HG03108 (cell line): ENCODE results near the gene CBLN3.

Experiments used
- ATAC-seq: cut with Tn5 transposase; IDR thresholded peaks from one replicate; pipeline ENCODE4 v1.9.1; 2021; ENCODE audit warnings: moderate library complexity; ENCODE audit not compliant: unreplicated experiment

CBLN3 gene

GRCh38 chr14:24439830-24440605 is 10.6 kb upstream of the CBLN3 start:
- no peak for ATAC-seq

DNA sequence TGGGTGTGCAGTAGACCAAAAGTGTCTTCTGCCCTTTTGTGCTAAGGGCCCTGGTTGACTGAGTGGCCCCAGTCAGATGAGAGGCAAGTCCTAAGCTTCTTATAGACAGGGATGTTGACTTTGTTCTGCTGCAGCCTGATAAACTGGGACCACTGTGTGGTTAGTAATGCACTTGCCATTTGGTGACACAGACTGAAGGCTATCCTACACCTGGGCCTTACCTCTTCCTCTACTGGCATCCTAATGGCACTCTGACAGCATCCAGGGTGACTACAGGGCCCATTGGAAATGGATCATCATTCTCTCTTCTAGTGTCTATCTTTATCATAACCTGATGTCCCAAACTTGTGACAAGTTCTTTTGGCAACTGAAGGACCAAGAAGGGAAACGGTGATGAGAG is 9.8 kb upstream of the CBLN3 start:
- no peak for ATAC-seq

- ATAC-seq, result no peak
Observed at GRCh38 chr14:24438223-24439097, 9.0 kb upstream of the CBLN3 start.

DNA sequence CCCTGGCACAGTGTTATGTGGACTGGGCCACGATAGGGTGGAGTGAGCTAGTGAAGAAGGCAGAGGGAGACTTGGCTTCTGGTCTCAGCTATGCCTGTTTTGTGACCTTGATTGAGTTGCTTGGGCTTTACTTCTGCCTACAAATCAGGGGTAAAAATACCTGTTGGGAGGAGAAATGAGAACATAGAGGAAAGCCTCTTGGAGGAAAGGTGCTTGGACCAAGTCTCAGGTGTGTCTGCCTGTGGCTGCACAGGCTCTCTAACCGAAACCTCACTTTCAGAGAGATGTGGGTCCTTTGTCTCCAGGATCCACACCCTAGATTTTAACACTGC is 8.2 kb upstream of the CBLN3 start:
- no peak for ATAC-seq

DNA sequence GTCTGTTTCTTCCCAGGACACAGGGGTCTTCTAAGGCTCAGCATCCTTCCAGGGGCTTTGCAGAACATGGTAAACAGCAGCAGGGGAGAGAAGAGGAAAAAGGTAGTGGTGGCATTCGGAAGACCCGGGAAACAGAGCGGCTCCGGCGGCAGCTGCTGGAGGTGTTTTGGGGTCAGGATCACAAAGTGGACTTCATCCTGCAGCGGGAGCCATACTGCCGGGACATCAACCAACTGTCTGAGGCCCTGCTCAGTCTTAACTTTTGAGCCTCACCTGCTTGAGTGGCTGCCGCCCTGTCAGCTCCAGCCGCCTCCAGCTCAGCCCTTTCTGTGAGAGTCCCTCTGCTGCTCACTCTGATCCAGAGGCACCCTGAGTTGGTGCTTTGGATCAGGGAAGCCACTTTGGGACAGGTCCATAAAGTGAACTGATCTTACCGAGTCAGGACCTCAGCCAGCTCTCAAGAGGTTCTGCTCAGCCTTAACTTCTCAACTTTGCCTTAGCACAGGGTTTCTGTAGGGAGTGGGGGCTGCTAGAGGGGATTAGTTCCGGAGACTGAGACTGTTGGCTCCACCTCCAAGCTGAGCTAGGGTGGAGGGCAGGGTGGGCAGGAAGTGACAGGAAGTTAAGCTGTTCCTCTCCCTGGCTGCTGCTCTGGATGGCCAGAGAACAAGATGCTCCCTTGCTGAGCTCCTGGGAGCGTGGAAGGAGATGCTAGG is 7.7 kb upstream of the CBLN3 start:
- no peak for ATAC-seq

DNA sequence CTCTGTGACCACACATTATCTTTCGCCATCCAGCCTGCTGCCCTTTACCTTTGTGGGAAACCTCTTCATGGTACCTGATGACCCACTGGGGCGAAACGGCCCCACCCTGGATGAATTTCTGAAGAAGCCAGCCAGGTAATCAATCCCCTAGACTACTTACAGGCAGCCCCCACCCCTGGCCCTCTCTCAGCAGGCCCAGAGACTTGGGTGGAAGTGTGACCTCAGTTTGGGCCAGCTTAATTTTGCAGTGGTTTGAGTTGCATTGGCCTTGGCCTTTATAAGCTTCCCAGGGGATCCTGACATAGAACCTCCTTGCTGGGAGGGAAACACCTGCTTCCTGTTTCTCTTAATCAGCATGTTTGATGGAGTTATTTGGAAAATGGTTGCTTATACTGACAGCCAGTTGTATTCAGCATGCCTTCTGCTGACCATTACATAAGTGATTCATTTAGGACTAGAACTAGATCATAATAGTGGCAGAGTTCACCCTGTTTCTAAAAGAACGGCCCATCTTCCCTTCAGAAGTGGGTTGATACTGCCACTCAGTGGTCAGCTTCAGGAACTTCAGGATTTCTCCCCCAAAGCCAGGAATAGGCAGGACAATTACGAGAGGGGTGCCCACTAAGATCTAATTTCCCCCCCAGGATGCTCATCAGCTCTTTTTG is 7.0 kb upstream of the CBLN3 start:
- ATAC-seq, result no peak

- ATAC-seq, result no peak
Observed at GRCh38 chr14:24435998-24436354, 6.5 kb upstream of the CBLN3 start.

DNA sequence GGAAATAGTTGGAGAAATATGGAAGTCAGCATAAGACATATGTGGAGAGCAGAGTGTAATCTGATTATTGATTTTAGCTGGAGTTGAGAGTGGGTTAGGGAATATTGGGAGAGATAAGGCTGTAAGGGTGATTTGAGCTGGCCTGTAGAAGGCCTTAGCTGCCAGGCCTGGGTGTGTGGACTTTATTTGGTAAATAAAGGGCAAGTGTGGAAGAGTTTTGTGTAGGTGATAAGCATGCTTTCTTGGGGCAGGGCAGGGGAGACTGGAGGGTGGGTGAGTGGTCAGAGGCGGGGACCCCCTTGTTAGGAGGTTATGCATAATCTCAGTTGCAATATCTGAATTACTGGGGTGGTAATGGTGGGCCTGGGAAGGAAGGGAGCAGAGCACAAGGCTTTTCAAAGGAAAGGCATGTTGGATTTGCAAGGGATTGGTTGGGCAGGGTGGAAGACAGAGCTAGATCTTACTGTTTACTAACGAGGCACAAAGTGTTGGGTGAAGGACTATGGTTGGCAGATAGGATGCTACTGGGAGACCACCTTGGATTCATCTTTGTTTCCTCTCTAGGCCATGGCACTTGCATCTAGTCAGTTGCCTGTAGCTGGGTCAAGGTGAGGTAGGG is 5.8 kb upstream of the CBLN3 start:
- ATAC-seq, result no peak

DNA sequence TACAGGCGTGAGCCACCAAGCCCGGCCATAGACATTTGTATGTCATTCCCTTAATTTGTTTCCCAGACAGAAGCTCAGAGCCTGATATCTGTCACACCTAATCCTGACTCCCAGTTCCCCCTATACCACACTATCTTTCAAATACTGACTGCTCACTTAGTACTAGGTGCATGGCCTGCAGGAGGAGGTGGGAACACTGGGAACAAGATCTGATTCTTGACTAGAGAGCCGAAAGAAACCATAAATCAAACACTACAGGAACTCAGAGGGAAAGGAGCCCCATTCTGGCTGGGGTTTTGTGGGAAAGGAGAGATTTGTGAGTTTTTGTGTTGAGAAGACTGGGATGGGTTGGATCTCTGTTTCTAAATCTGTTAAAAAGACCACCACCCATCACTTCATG is 5.2 kb upstream of the CBLN3 start:
- ATAC-seq, result no peak

DNA sequence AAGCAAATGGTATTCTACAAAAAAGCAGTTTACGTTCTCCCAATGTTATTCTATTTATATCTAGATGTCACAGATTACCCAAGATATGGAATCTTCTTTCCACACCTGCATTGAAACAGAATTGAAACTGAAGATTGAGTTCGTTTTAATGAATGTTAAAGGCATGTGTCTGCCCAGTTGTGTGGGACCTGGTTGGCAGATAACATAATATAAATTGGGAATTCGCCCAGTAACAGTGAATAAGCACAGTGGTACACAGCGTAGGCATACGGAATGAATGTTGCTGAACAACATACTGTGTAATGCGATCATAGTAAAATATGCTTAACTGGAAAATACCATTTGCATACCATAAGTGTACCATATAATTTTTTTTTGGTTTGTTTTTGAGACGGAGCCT is 4.6 kb upstream of the CBLN3 start:
- ATAC-seq, result no peak

GRCh38 chr14:24432259-24433131 is 3.0 kb upstream of the CBLN3 start:
- no peak for ATAC-seq

DNA sequence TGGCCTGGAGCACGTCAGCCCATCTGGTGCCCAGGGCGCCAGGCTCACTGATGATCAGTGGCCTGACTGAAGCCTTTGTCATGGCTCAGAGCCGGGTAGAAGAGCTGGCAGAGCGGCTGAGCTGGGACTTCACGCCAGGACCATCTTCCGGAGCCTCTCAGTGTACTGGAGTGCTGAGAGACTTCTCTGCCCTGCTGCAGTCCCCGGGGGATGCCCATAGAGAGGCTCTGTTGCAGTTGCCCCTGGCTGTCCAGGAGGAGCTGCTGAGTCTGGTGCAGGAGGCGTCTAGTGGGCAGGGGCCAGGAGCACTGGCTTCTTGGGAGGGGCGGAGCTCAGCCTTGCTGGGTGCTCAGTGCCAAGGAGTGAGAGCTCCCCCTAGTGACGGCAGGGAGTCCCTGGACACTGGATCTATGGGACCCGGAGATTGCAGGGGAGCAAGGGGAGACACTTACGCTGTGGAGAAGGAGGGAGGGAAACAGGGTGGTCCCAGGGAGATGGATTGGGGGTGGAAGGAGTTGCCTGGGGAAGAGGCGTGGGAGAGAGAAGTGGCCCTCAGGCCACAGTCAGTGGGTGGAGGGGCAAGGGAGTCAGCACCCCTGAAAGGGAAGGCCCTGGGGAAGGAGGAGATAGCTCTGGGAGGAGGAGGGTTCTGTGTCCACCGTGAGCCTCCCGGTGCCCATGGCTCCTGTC is 2.2 kb upstream of the CBLN3 start:
- ATAC-seq, result peak; percentile 38

DNA sequence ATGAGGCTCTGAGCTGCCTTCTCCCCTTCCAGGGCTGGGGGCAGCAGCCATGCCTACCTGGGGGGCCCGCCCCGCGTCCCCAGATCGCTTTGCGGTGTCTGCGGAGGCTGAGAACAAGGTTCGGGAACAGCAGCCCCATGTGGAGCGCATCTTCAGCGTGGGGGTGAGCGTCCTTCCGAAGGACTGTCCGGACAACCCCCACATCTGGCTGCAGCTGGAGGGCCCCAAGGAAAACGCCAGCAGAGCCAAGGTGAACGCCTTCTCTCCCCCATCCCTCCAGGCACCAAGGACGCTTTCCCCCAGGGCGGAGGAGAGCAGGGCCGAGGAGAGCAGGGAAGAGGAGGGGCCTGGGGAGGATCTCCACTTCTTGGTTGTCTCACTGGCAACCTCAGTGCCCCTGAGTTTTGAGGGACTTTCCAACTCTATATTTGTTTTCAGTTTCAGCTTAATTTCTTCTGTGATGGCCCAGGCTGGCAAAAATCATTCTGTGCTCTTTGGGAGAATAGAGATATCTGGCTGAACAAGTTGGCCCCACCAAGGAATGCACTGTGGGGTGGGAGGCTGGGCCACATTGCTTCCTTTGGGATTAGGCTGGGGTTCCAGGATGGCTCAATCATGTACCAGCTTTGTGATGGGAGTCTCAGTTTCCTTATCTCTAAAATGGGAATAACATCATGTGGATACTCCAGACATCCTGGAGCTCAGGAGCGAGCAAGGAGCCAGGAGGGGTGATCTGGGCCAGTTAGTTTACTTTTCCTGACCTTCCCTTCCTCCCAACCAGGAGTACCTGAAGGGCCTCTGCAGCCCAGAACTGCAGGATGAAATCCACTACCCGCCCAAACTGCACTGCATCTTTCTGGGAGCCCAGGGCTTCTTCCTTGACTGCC is 1.5 kb upstream of the CBLN3 start:
- ATAC-seq, result peak; percentile 31

- peak; percentile 57 for ATAC-seq
Observed at GRCh38 chr14:24430143-24430681, 744 bp upstream of the CBLN3 start.

DNA sequence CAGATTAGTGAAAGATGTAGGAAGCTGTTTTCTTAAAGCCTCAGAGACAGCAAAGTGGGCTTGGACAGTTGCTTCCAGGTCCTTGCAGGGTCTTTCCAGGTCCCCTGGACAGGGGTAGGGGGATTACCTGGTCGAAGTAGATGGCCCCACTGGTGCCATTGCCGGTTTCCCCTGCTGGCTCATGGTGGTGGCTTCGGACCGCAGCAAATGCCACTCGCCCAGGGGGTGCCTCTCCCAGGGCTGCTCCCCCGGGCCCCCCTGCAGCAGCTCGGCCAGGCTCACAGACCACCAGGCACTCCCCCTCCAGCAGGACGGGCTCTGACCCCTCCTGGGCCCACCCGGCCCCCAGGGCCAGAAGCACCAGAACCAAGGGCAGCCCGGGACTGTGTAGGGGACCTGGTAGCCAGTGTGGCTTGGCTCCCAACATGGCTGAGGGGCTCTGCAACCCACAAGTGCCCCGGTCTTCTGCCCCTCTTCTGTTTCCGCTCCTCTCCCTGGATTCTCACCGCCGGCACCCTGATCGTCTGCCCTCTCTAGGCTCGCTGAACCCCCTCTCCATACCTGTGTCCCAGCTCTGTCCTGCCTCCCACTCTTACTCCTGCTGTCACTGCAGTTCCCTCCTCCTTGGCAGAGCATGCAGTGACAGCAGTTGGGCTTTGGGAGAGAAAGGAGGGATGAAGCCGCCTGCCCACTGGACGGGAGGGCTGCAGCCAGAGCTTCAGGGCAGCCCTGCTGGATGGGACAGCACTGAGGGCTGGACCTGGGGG is 657 bp downstream of the CBLN3 start:
- no peak for ATAC-seq

- ATAC-seq, result no peak
Observed at GRCh38 chr14:24427537-24428508, 1.6 kb downstream of the CBLN3 start.
